Adrenal gland (tissue), 12 donors: Measurements from ENCODE around the gene UBE3D. TPM values are rescaled to one million over a fixed set of nuclear protein-coding genes. Genes with fewer than 3 reads are reported as not detected.

Source experiments
- DNase-seq, 7 donors: peaks; one replicate each; pipeline ENCODE4 v3.0.0-alpha.2; 2019 to 2020
- H3K27ac ChIP-seq, 5 donors: fragments of 200-600 bp; sonication (generic) in 4 of 5; 1 replicate in 3 of 5; 2 replicates in 2 of 5; pipeline versions ENCODE4 v1.5.1 to v1.8.0; 2016 to 2020; ENCODE audit warnings: mild to moderate bottlenecking in 1 of 5
- H3K27me3 ChIP-seq: fragments of 200-600 bp; 2 replicates; pipeline ENCODE4 v1.8.0; 2021
- H3K36me3 ChIP-seq, 2 donors: fragments of 200-600 bp; replicated peaks in 1 of 2; 1 replicate in 1 of 2; 2 replicates in 1 of 2; pipeline versions ENCODE4 v1.5.1 to v1.8.0; 2018 to 2022
- H3K4me1 ChIP-seq, 2 donors: fragments of 200-600 bp; replicated peaks in 1 of 2; 1 replicate in 1 of 2; 2 replicates in 1 of 2; pipeline versions ENCODE4 v1.5.1 to v1.8.0; 2018 to 2021
- H3K4me3 ChIP-seq, 4 donors: fragments of 200-600 bp; sonication (generic) in 3 of 4; one replicate each; pipeline ENCODE4 v1.5.1; 2016 to 2018
- H3K9me3 ChIP-seq, 3 donors: fragments of 200-600 bp; sonication (generic) in 1 of 3; replicated peaks in 1 of 3; 1 replicate in 2 of 3; 2 replicates in 1 of 3; pipeline versions ENCODE4 v1.5.1 to v1.8.0; 2016 to 2021
- CTCF ChIP-seq, 6 experiments: fragments of 450-650 bp in 4 of 6; fragments of 200-600 bp in 2 of 6; sonication (generic) in 1 of 6; IDR thresholded peaks; 1 replicate in 5 of 6; 2 replicates in 1 of 6; pipeline versions ENCODE4 v1.5.1 to v1.8.0; 2016 to 2021; ENCODE audit warnings: antibody characterized with exemption in 6 of 6, mild to moderate bottlenecking in 2 of 6, moderate library complexity in 1 of 6
- POLR2A ChIP-seq, 2 donors: fragments of 450-650 bp; IDR thresholded peaks; one replicate each; pipeline ENCODE4 v1.6.1; 2017; ENCODE audit warnings: antibody characterized with exemption in 2 of 2, mild to moderate bottlenecking in 2 of 2, moderate library complexity in 1 of 2
- WGBS, 4 donors: extraction: QIAGEN DNeasy Blood & Tissue Kit in 2 of 4; methylation state at CpG; one replicate each; pipeline versions ENCODE4 v1.1.5 to v1.1.7; 2013 to 2017; 5-methylcytosine and 5-hydroxymethylcytosine counted together
- intact Hi-C, 2 donors: fragments of 100-400 bp; cut with DNase I; formaldehyde crosslinking; loops; one replicate each; pipeline versions ENCODE4 v1.14.1 to v1.15.0; 2022 to 2023
- polyA plus RNA-seq, 3 donors: library from polyadenylated mRNA; stranded (reverse); fragments of 200-250 nt in 2 of 3; fragments of 350-450 nt in 1 of 3; fragmentation: Illumina TruSeq in 1 of 3; extraction: RNeasy Lipid Tissue Mini Kit (QIAGEN cat#74804) in 1 of 3; gene quantifications; one replicate each; pipeline ENCODE4 v1.2.3, GENCODE V29; 2013 to 2014
- total RNA-seq, 9 donors: library from RNA; depleted of rRNA in 4 of 9; stranded (reverse); fragments of >200 nt in 4 of 9; fragments of 120-200 nt in 1 of 9; fragmentation: NEBNext Ultra II Directional in 1 of 9; extraction: Animal tissue kit (Norgen Biotek cat#: 25700) in 1 of 9; gene quantifications; one replicate each; pipeline versions ENCODE4 v1.1.0 to v1.2.4, GENCODE V29; 2013 to 2023
- donor health status: healthy with polysubstance abuse.
- donor health status: Bipolar disorder and iron deficiency.
- donor health status: DM: yes; HTN: yes; CAD: no.
- donor health status: DM: no; HTN: no; CAD: no.
- donor health status: DM: no; HTN: no; CAD: no.
- donor health status: DM: yes; HTN: yes; CAD: no.

The UBE3D gene
- total and polyA plus RNA-seq, 12 donors = 1.3 to 15.9 (median 7.7) TPM

GRCh38 chr6:83096791-83097190, 31.1 kb upstream of the UBE3D start:
- DNase-seq = no peak
- H3K4me1 ChIP-seq = peaks cover 0 to 5% of the 10 kb centered on the region in 2 donors
- H3K9me3 ChIP-seq = no peaks in the 10 kb centered on the region
- H3K27me3 ChIP-seq = no peaks in the 10 kb centered on the region
- H3K36me3 ChIP-seq = no peaks in the 10 kb centered on the region
- intact Hi-C loops = no loop called here
- 75 to 82% (median 80%) methylated on average over 2 of the region's 2 CpGs for WGBS, 4 donors
- no peak for TF ChIP-seq POLR2A (IDR thresholded peaks at IDR 0.05)
- TF ChIP-seq CTCF (IDR thresholded peaks at IDR 0.05) = no peak
- no peak overlapping the region for H3K4me3 ChIP-seq
- H3K27ac ChIP-seq = no peak overlapping the region

- Histone ChIP-seq H3K9me3 (no peaks in the 10 kb centered on the region), H3K27ac (no peak overlapping the region), H3K4me1 (peaks cover 0 to 5% of the 10 kb centered on the region in 2 donors), H3K36me3 (no peaks in the 10 kb centered on the region), H3K27me3 (no peaks in the 10 kb centered on the region), H3K4me3 (no peak overlapping the region)
- no peak for DNase-seq
- intact Hi-C loops = no loop called here
- TF ChIP-seq POLR2A (IDR thresholded peaks at IDR 0.05) (no peak), CTCF (IDR thresholded peaks at IDR 0.05) (no peak)
- 65 to 75% (median 69%) methylated on average over 3 of the region's 3 CpGs for WGBS, 4 donors
These were observed 27.2 kb upstream of the UBE3D start for GRCh38 chr6:83092756-83093399.

GRCh38 chr6:83086751-83087150, 21.1 kb upstream of the UBE3D start:
- Histone ChIP-seq H3K4me1 (no peaks in the 10 kb centered on the region), H3K36me3 (no peaks in the 10 kb centered on the region), H3K4me3 (no peak overlapping the region), H3K27me3 (no peaks in the 10 kb centered on the region), H3K9me3 (no peaks in the 10 kb centered on the region), H3K27ac (no peak overlapping the region)
- TF ChIP-seq CTCF (IDR thresholded peaks at IDR 0.05) (no peak), POLR2A (IDR thresholded peaks at IDR 0.05) (no peak)
- no peak for DNase-seq
- 70 to 79% (median 76%) methylated on average over 2 of the region's 2 CpGs for WGBS, 4 donors
- intact Hi-C loops = loop anchor here in 1 of 2 donors (10.0 kb wide), 1 partner anchor 118 kb away; no protein-coding TSS in a partner anchor

- no peak for DNase-seq
- H3K4me1 ChIP-seq = no peaks in the 10 kb centered on the region
- H3K9me3 ChIP-seq = no peaks in the 10 kb centered on the region
- WGBS, 4 donors = 68 to 89% (median 74%) methylated on average over 1 of the region's 1 CpG
- H3K4me3 ChIP-seq = no peak overlapping the region
- H3K27me3 ChIP-seq = no peaks in the 10 kb centered on the region
- intact Hi-C loops = loop anchor here in 1 of 2 donors (10.0 kb wide), 1 partner anchor 121 kb away; no protein-coding TSS in a partner anchor
- no peaks in the 10 kb centered on the region for H3K36me3 ChIP-seq
- TF ChIP-seq CTCF (IDR thresholded peaks at IDR 0.05) = no peak
- TF ChIP-seq POLR2A (IDR thresholded peaks at IDR 0.05) = no peak
- no peak overlapping the region for H3K27ac ChIP-seq
These were observed 17.8 kb upstream of the UBE3D start for GRCh38 chr6:83083476-83083875.
